Kidney epithelial cell (primary cell): ENCODE measurements around the gene MOSPD3. TPM values are rescaled to one million over a fixed set of nuclear protein-coding genes. Genes with fewer than 3 reads are reported as not detected.

Experiments
- DNase-seq: peaks from one replicate; pipeline ENCODE4 v3.0.0-alpha.2; 2010; ENCODE audit warnings: low read depth
- H3K27me3 ChIP-seq: 2 replicates; pipeline ENCODE4 v1.6.0; 2011; ENCODE audit warnings: low read length; ENCODE audit not compliant: control insufficient read depth, insufficient read depth
- H3K36me3 ChIP-seq: 2 replicates; pipeline ENCODE4 v1.5.1; 2011; ENCODE audit warnings: low read length; ENCODE audit not compliant: control insufficient read depth, insufficient read depth
- H3K4me3 ChIP-seq: 2 replicates; pipeline ENCODE4 v1.5.1; 2011; ENCODE audit warnings: low read depth, mild to moderate bottlenecking, control low read depth, low read length
- total RNA-seq: library from RNA; depleted of rRNA; stranded (reverse); fragments of >200 nt; gene quantifications from 2 replicates; pipeline ENCODE4 v1.2.3, GENCODE V29; 2015
- TF ChIP-seq, protein P1 (sequence below): IDR thresholded peaks from 2 replicates; pipeline ENCODE4 v1.5.1; 2011; ENCODE audit warnings: mild to moderate bottlenecking, moderate library complexity, low read length, control low read depth, inconsistent platforms; ENCODE audit not compliant: insufficient read depth, poor library complexity, severe bottlenecking

MOSPD3 gene
- total RNA-seq, 1 donor from 2014 or later = 14.5 TPM

DNA sequence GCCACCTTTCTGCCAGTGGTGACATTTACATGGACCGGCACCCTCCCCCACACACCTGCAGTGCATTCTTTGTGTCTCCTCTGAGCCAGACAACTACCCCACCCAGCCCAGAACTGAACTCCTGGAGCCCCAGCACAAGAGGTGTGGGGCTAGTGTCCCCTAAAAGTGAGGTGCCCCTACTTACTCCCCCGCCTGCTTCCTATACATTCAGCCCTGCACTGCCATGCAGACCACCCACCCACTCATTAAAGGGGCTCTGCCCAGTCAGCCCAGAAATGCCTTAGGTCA, 40.6 kb upstream of the MOSPD3 start:
- peaks cover 6% of the 10 kb centered on the region for H3K27me3 ChIP-seq
- TF ChIP-seq, protein P1, sequence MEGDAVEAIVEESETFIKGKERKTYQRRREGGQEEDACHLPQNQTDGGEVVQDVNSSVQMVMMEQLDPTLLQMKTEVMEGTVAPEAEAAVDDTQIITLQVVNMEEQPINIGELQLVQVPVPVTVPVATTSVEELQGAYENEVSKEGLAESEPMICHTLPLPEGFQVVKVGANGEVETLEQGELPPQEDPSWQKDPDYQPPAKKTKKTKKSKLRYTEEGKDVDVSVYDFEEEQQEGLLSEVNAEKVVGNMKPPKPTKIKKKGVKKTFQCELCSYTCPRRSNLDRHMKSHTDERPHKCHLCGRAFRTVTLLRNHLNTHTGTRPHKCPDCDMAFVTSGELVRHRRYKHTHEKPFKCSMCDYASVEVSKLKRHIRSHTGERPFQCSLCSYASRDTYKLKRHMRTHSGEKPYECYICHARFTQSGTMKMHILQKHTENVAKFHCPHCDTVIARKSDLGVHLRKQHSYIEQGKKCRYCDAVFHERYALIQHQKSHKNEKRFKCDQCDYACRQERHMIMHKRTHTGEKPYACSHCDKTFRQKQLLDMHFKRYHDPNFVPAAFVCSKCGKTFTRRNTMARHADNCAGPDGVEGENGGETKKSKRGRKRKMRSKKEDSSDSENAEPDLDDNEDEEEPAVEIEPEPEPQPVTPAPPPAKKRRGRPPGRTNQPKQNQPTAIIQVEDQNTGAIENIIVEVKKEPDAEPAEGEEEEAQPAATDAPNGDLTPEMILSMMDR = no peak
- DNase-seq = no peak
- no peaks in the 10 kb centered on the region for H3K36me3 ChIP-seq
- no peak overlapping the region for H3K4me3 ChIP-seq

GRCh38 chr7:100572281-100572948, 39.9 kb upstream of the MOSPD3 start:
- DNase-seq = no peak
- no peaks in the 10 kb centered on the region for H3K36me3 ChIP-seq

DNA sequence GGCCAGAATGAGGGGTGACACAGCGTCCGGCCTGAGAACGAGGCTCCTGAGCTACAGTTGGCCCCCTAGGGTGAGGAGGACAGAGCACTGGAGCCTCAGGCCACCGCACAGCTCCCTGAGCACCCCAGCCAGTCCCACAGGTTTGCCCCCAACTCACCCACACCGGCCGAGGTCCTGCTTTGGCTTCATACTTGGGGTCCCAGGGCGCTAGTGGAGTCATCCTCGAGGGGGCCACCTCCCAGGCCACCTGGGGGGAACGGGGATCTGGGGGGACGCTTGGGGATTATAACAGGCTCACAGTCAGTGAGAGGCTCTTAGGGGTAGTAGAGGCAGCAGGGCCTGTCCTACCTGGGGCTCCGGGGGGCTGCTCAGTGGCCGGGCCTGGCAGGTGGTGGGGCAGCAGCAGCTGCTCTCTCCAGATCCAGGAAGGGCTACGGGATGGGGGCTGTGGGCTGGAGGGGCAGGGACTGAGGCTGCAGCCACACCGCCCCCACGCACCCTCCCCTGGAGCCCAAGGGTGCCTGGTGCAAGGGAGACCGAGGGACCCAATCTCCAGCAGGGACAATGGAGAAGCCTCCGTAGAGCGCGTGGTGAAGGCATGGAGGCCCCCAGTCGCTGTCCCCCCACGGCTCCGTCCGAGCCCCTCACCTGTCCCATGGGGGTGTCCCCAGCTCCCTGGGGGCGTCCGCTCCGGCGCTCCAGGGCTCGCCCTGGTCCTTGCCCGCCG, 39.2 kb upstream of the MOSPD3 start:
- TF ChIP-seq, protein P1 = no peak
- Histone ChIP-seq H3K27me3 (peaks cover 6% of the 10 kb centered on the region), H3K36me3 (no peaks in the 10 kb centered on the region), H3K4me3 (no peak overlapping the region)
- DNase-seq = no peak

More at GRCh38 chr7:100572281-100572948, 39.9 kb upstream of the MOSPD3 start:
- no peak overlapping the region for H3K4me3 ChIP-seq
- TF ChIP-seq, protein P1 = no peak
- peaks cover 6% of the 10 kb centered on the region for H3K27me3 ChIP-seq

- no peak for DNase-seq
- peaks cover 6% of the 10 kb centered on the region for H3K27me3 ChIP-seq
- H3K4me3 ChIP-seq = no peak within 1 kb of the TSS
- H3K36me3 ChIP-seq = no peaks in the 10 kb centered on the region
- TF ChIP-seq, protein P1 = no peak
Measured at GRCh38 chr7:100573691-100574361, 38.5 kb upstream of the MOSPD3 start, which contains the start of gene SAP25. Gene SAP25 (minus strand): TSS chr7:100573900. CDS start chr7:100573742, 158 bp downstream.

- Histone ChIP-seq H3K36me3 (peaks cover 1% of the 10 kb centered on the region), H3K27me3 (peaks cover 5% of the 10 kb centered on the region), H3K4me3 (no peak overlapping the region)
- TF ChIP-seq, protein P1 = no peak
- DNase-seq = no peak
Measured at GRCh38 chr7:100574362-100575205, 37.8 kb upstream of the MOSPD3 start.
